ENCODE results near the gene NDEL1. TPM values are rescaled to one million over a fixed set of nuclear protein-coding genes. Genes with fewer than 3 reads are reported as not detected.

Gene NDEL1
- total RNA-seq, 1 experiment from 2014 or later, result 28.6 TPM

DNA sequence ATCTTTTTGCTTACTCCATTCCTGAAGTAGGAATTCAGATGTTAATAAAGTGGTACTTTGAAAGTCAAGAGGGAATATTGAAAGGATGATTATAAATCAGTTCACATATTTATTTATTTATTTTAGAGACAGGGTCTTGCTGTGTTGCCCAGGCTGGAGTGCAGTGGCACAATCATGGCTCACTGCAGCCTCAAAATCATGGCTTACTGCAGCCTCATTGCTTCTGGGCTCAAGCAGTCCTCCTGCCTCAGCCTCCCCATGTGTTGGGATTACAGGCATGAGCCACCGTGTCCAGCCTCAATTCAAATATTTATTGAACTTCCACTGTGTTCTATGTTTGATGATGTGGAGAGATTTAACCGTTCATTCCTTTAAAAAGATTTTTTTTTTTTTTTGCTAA lies 6.6 kb downstream of the NDEL1 start:
- in situ Hi-C loops (cut with HindIII; ENCODE audit: low pct_unique_long_range_greater_than_20kb, low sequenced_read_pairs), result no loop called here
- no peak for DNase-seq (ENCODE audit: low read depth, low spot score)

DNA sequence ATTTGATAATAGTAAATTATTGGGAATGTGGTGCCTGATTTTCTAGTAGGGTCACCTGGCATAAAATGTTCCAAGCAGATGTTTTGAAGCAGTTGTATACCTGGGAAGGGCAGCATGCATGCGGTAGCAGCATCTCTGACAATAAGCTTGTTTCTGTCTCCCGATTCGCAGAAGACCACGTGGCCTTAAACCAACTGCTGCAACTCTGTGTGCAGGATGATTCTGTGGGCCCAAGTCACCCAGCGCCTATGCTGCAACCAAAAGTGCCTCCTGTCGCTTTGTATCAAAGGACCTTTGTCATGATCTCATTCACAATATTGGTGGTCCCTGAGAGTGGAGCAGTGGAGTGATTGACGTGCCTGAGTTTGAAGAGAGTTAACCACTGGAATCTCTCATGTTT lies 8.1 kb downstream of the NDEL1 start:
- DNase-seq (ENCODE audit: low read depth, low spot score), result peak; percentile 22
- in situ Hi-C loops (cut with HindIII; ENCODE audit: low pct_unique_long_range_greater_than_20kb, low sequenced_read_pairs), result no loop called here

DNA sequence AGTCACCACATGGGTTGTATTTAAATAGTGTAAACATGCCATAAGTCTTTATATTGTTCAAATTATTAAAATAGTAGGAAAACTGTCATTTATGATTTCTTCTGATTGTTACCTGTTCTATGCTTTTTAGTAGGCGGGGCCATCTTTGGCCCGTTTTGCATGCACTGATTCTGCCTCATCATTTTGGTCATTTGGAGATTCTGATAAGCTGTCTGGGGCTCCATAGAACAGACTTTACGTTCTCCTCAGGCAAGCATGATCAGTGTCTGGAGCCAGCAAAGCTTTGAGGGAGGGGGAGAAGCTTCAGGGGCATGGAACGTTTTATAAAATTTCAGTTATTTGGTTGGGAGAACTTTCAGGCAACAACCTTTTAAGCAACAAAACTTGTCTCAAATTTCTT lies 8.8 kb downstream of the NDEL1 start:
- in situ Hi-C loops (cut with HindIII; ENCODE audit: low pct_unique_long_range_greater_than_20kb, low sequenced_read_pairs), result no loop called here
- no peak for DNase-seq (ENCODE audit: low read depth, low spot score)

DNA sequence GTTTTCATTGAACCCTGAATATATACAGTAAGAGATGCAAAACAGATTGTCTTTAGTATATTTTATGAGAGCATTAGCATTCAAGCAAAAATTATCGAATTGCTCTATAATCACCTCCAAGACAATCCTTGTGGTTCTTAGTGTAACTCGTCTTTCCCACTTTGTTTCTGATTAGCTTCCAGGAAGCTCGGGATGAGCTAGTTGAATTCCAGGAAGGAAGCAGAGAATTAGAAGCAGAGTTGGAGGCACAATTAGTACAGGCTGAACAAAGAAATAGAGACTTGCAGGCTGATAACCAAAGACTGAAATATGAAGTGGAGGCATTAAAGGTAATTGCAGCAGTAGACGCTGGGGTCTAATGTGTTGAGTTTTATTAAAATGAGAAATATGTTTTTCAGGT lies 9.9 kb downstream of the NDEL1 start:
- DNase-seq (ENCODE audit: low read depth, low spot score), result no peak

GRCh38 chr17:8447799-8448198 lies 12.1 kb downstream of the NDEL1 start:
- in situ Hi-C loops (cut with HindIII; ENCODE audit: low pct_unique_long_range_greater_than_20kb, low sequenced_read_pairs), result no loop called here
- DNase-seq (ENCODE audit: low read depth, low spot score), result peak; percentile 72

More for the DNA sequence above, 9.9 kb downstream of the NDEL1 start:
- in situ Hi-C loops (cut with HindIII; ENCODE audit: low pct_unique_long_range_greater_than_20kb, low sequenced_read_pairs), result no loop called here

- DNase-seq (ENCODE audit: low read depth, low spot score), result peak; percentile 67
- in situ Hi-C loops (cut with HindIII; ENCODE audit: low pct_unique_long_range_greater_than_20kb, low sequenced_read_pairs), result no loop called here
Measured at GRCh38 chr17:8448310-8448709, 12.6 kb downstream of the NDEL1 start.

DNA sequence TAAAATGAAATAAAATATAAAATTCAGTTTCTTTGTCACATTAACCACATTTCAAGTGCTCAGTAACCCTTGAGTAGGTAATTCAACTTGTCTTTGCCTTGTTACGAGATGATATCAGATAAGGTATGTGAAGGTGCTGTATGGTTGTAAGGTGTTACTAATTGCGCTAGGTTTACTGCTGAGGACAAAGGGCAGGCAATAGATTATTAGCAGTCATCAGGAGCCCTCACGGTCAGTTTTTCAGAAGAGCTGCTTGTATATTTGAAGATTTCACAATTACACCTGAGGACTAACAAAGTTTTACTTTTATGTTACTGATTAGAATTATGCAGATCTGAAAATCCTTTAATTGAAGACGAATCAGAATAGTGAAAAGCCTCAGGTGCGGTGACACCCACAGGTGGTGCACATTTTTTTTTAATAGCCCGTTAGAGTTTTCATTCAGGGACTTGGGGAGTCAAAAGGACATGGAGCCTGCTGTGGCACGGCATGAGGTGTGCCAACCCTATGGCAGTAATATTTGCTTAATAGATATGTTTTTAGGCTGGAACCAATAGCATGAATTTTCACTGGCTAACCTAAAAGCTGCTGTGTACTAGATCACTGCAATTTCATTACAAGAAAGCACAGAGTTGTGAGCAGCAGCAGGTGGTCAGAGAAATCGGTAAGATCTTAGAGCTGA lies 16.4 kb downstream of the NDEL1 start:
- DNase-seq (ENCODE audit: low read depth, low spot score), result no peak
- in situ Hi-C loops (cut with HindIII; ENCODE audit: low pct_unique_long_range_greater_than_20kb, low sequenced_read_pairs), result no loop called here

DNA sequence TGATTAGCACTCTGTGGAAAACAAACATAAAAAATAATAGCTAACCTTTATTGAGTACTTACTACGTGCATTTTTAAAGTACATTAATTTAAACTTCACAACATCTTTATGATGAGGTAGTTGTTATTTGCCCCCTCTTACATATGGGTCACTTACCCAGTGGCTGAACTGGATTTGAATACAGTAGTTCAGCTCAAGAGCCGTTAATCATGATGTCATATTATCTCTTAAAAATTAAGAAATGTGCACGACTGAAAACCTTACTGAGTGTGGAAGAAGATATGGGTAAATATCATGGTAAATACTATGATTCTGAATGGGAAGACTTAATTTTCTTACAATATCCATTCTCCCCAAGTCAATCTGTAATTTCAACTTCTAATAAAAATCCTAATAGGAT lies 17.6 kb downstream of the NDEL1 start:
- in situ Hi-C loops (cut with HindIII; ENCODE audit: low pct_unique_long_range_greater_than_20kb, low sequenced_read_pairs), result no loop called here

DNA sequence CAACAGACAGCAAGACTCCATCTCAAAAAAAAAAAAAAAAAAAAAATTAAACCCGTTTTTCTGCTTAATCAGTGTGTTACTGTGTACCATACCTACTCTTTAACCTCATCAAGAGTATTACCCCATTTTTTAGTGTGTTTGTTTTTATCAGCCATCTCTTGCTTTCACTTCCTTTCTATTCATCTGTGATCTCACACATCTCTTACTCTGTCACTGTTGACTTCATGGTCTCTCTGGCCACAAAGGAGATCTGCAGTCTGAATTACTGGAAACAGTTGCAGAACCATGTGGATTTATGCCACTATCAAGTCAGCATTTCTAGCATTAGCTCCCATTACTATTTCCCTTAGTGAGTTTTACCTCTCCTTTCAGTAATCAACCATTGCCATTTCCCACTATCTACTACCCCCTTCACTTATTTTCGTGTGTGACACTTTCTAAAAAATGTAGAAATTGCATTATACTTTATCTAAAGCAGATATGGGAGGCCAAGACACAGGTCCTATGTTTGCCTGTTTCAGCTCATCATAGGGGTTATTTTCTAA lies 20.1 kb downstream of the NDEL1 start:
- in situ Hi-C loops (cut with HindIII; ENCODE audit: low pct_unique_long_range_greater_than_20kb, low sequenced_read_pairs), result no loop called here
- DNase-seq (ENCODE audit: low read depth, low spot score), result no peak

More for the DNA sequence above, 17.6 kb downstream of the NDEL1 start:
- no peak for DNase-seq (ENCODE audit: low read depth, low spot score)

DNA sequence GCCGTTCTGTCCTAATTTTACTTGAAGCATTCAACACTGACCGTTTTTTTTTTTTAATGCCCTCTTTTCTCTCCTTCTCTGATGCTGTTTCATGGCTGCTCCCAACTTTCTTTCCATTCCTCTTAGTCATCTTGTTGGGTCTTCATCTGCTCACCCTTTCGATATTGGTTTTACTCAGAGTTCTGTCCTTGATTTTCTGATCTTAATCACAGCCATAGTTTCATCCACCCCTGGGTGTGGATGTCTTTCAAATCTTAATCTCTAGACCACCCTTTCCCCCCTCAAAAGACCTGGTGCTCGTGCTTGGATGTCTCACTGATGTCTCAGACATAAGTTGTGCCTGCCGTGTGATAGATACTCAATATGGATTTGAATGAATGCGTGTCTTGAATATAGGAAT lies 22.4 kb downstream of the NDEL1 start:
- in situ Hi-C loops (cut with HindIII; ENCODE audit: low pct_unique_long_range_greater_than_20kb, low sequenced_read_pairs), result no loop called here
- DNase-seq (ENCODE audit: low read depth, low spot score), result no peak

DNA sequence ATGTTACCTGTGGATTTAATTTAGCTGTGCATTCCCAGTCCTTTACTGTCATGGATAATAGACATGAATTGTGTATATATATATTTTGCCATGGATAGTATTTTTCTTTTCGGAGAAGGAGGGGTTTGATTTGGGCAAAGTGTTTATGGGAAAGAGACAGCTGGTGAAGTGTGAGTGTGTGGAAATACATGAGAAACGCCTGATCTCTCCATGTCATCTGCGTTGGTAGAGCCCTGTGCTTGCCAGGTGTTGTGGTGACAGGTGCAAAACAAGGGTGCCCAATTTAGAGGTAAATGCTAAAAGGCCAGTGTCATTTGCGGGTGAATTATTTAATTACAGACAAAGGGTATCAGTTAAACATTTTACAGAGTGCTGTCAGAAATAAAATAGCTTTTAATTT lies 23.4 kb downstream of the NDEL1 start:
- in situ Hi-C loops (cut with HindIII; ENCODE audit: low pct_unique_long_range_greater_than_20kb, low sequenced_read_pairs), result no loop called here

DNA sequence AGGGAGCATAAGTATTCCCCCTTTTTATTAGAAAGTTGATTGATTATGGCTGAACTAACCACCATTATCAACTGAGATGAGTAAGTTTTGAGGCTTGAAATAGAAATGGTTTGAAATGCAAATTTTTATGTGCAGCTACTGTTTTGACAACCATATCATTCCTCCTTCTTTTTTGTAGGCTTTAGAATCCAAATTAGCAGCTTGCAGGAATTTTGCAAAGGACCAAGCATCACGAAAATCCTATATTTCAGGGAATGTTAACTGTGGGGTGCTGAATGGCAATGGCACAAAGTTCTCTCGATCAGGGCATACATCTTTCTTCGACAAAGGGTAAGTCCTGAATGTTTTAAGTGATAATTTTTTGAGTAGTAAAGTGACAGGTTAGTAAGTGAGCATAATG lies 24.1 kb downstream of the NDEL1 start:
- no peak for DNase-seq (ENCODE audit: low read depth, low spot score)
- in situ Hi-C loops (cut with HindIII; ENCODE audit: low pct_unique_long_range_greater_than_20kb, low sequenced_read_pairs), result no loop called here

More for the DNA sequence above, 23.4 kb downstream of the NDEL1 start:
- no peak for DNase-seq (ENCODE audit: low read depth, low spot score)

GRCh38 chr17:8462564-8462963 lies 26.9 kb downstream of the NDEL1 start:
- no peak for DNase-seq (ENCODE audit: low read depth, low spot score)
- in situ Hi-C loops (cut with HindIII; ENCODE audit: low pct_unique_long_range_greater_than_20kb, low sequenced_read_pairs), result no loop called here

DNA sequence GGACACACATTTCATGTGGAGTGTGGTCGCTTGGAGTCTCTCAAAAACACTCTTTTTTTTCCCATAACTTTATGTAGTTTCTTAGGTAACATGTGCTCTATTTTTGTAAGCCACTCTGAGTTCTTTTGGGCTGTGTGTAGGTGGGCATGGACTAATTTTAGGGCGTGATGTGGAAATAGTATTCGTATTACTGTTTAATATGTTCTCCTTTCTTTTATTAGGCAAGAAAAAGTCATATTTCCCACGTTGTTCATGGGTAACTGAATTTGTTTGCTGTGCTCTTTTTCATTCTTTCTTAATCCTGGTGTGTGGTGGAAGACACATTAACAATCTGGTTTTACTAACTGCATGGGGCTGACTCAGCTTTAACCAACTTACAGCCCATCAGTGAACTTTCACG lies 27.4 kb downstream of the NDEL1 start:
- in situ Hi-C loops (cut with HindIII; ENCODE audit: low pct_unique_long_range_greater_than_20kb, low sequenced_read_pairs), result no loop called here
- no peak for DNase-seq (ENCODE audit: low read depth, low spot score)

DNA sequence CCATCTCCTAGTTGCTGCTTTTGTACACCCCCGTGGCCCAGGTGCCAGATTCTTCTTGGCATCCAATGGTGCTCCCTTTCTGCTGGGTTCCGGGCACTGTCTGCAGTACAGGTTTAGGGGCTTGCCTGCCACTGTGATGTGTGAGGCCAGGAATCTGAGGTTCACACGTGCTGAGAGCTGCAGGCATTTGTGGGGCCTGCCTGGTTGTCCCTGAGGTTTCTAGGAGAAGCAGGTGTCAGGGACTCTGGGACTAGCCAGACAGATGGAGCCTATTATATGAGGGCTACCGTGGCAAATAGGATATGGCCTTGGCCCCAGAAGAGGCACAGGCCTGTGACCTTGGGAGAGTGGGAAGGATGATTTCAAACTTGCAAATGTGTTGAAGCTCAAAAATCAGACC lies 29.3 kb downstream of the NDEL1 start:
- in situ Hi-C loops (cut with HindIII; ENCODE audit: low pct_unique_long_range_greater_than_20kb, low sequenced_read_pairs), result no loop called here
- no peak for DNase-seq (ENCODE audit: low read depth, low spot score)

GRCh38 chr17:8465356-8465755 lies 29.7 kb downstream of the NDEL1 start:
- in situ Hi-C loops (cut with HindIII; ENCODE audit: low pct_unique_long_range_greater_than_20kb, low sequenced_read_pairs), result no loop called here
- DNase-seq (ENCODE audit: low read depth, low spot score), result no peak

- DNase-seq (ENCODE audit: low read depth, low spot score), result no peak
Measured at GRCh38 chr17:8465759-8466158, 30.1 kb downstream of the NDEL1 start.

GRCh38 chr17:8466456-8466855 lies 30.8 kb downstream of the NDEL1 start:
- in situ Hi-C loops (cut with HindIII; ENCODE audit: low pct_unique_long_range_greater_than_20kb, low sequenced_read_pairs), result no loop called here

More at GRCh38 chr17:8465759-8466158, 30.1 kb downstream of the NDEL1 start:
- in situ Hi-C loops (cut with HindIII; ENCODE audit: low pct_unique_long_range_greater_than_20kb, low sequenced_read_pairs), result no loop called here

DNA sequence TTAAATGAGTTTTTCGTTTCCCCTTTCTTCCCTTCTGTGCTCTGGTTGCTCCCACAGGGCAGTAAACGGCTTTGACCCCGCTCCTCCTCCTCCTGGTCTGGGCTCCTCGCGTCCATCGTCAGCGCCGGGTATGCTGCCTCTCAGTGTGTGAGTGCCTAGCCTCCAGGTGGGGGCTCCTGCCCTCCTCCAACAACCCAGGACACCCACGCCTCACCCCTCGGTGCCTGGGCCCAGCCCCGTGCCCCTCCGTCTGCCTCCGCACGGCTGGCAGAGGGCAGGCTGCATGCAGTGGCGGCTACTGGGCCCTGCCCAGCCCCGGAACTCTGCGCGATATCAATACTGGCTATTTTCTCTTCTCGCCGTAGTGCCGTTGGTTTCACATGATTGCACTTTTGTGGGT lies 31.2 kb downstream of the NDEL1 start:
- in situ Hi-C loops (cut with HindIII; ENCODE audit: low pct_unique_long_range_greater_than_20kb, low sequenced_read_pairs), result no loop called here

More at GRCh38 chr17:8466456-8466855, 30.8 kb downstream of the NDEL1 start:
- no peak for DNase-seq (ENCODE audit: low read depth, low spot score)

More for the DNA sequence above, 31.2 kb downstream of the NDEL1 start:
- no peak for DNase-seq (ENCODE audit: low read depth, low spot score)
